Fibroblast of lung (primary cell): Measurements from ENCODE around the gene PHLDA1. TPM values are rescaled to one million over a fixed set of nuclear protein-coding genes. Genes with fewer than 3 reads are reported as not detected.

Experiments used
- DNase-seq, 2 donors: peaks; one replicate each; pipeline versions ENCODE4 v3.0.0 to v3.0.0-alpha.2; 2010; ENCODE audit warnings: low read depth in 2 of 2
- H2AFZ ChIP-seq: 2 replicates; pipeline ENCODE4 v1.5.1; 2012; ENCODE audit warnings: low read length, control low read depth, inconsistent platforms
- H3K27ac ChIP-seq: 2 replicates; pipeline ENCODE4 v1.5.1; 2011; ENCODE audit warnings: low read length, control low read depth; ENCODE audit not compliant: insufficient read depth
- H3K27me3 ChIP-seq: 2 replicates; pipeline ENCODE4 v1.5.1; 2011; ENCODE audit warnings: mild to moderate bottlenecking, low read length; ENCODE audit not compliant: control insufficient read depth, insufficient read depth
- H3K36me3 ChIP-seq: 2 replicates; pipeline ENCODE4 v1.5.1; 2011; ENCODE audit warnings: low read length; ENCODE audit not compliant: control insufficient read depth, insufficient read depth
- H3K4me1 ChIP-seq: 2 replicates; pipeline ENCODE4 v1.5.1; 2011; ENCODE audit warnings: low read length; ENCODE audit not compliant: control insufficient read depth, insufficient read depth; ENCODE audit errors: extremely low read depth
- H3K4me2 ChIP-seq: 2 replicates; pipeline ENCODE4 v1.5.1; 2011; ENCODE audit warnings: low read length, control low read depth; ENCODE audit not compliant: insufficient read depth; ENCODE audit errors: extremely low read depth
- H3K4me3 ChIP-seq, 4 experiments: fragments of 200-600 bp in 1 of 4; sonication (generic) in 1 of 4; replicated peaks in 1 of 4; 2 replicates each; pipeline ENCODE4 v1.5.1; 2011 to 2016; ENCODE audit warnings: low read length in 4 of 4, low read depth in 3 of 4, mild to moderate bottlenecking in 3 of 4, control low read depth in 2 of 4, inconsistent platforms in 1 of 4, mixed read lengths in 1 of 4; ENCODE audit not compliant: insufficient read depth in 1 of 4; ENCODE audit errors: control extremely low read depth in 1 of 4
- H3K79me2 ChIP-seq: 2 replicates; pipeline ENCODE4 v1.5.1; 2012; ENCODE audit warnings: mild to moderate bottlenecking, low read length, inconsistent platforms; ENCODE audit not compliant: control insufficient read depth, insufficient read depth
- H3K9ac ChIP-seq: 2 replicates; pipeline ENCODE4 v1.5.1; 2011; ENCODE audit warnings: mild to moderate bottlenecking, low read length, control low read depth; ENCODE audit not compliant: insufficient read depth
- H3K9me3 ChIP-seq: 2 replicates; pipeline ENCODE4 v1.5.1; 2012; ENCODE audit warnings: low read depth, low read length; ENCODE audit not compliant: control insufficient read depth, insufficient read depth
- H4K20me1 ChIP-seq: 2 replicates; pipeline ENCODE4 v1.5.1; 2011; ENCODE audit warnings: low read length; ENCODE audit not compliant: control insufficient read depth, insufficient read depth; ENCODE audit errors: extremely low read depth
- CTCF ChIP-seq, 2 donors: IDR thresholded peaks in 1 of 2; conservative IDR thresholded peaks in 1 of 2; 1 replicate in 1 of 2; 2 replicates in 1 of 2; pipeline ENCODE4 v1.5.1; 2011 to 2012; ENCODE audit warnings: low read length in 2 of 2, control low read depth in 1 of 2, inconsistent platforms in 1 of 2, low read depth in 1 of 2, mild to moderate bottlenecking in 1 of 2
- EZH2 ChIP-seq: IDR thresholded peaks from 2 replicates; pipeline ENCODE4 v1.5.1; 2012; ENCODE audit warnings: low read length, control low read depth, mild to moderate bottlenecking; ENCODE audit errors: missing control alignments
- polyA plus RNA-seq, 2 donors: library from polyadenylated mRNA; depleted of rRNA in 1 of 2; stranded (reverse) in 1 of 2; unstranded in 1 of 2; fragments of >200 nt; gene quantifications; 2 replicates each; pipeline ENCODE4 v1.2.1, GENCODE V29; 2011 to 2012; ENCODE audit warnings: missing spikeins in 1 of 2
- total RNA-seq: library from RNA; depleted of rRNA; stranded (reverse); fragments of >200 nt; gene quantifications from 2 replicates; pipeline ENCODE4 v1.2.1, GENCODE V29; 2014

The PHLDA1 gene
- total and polyA plus RNA-seq, 2 donors (not counting 1 experiment from before 2014, with no cell fraction given) = 48.1 to 252 TPM

DNA sequence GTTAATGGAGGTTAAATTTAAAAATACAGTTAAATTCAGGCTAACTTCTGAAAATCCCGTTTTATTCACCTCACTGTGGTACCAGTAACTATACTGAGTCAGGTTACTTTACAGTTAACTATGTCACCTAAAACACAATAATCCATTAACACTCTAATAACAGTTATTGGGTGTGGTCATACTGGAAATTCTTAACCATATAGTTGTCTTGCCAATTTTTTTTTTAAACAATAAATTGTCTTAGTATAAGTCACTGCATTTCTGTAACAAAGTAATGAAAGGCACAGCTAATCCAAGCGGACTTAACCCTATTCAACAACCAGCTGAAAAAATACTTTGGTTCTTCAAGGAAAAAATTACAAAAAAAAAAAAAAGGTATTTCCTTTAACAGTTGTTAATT, 16.2 kb upstream of the PHLDA1 start:
- Histone ChIP-seq H3K4me2 (no peak overlapping the region), H2AFZ (no peak overlapping the region), H3K4me3 (no peak overlapping the region), H3K27me3 (no peaks in the 10 kb centered on the region), H3K4me1 (no peaks in the 10 kb centered on the region), H4K20me1 (no peaks in the 10 kb centered on the region), H3K27ac (no peak overlapping the region), H3K9ac (no peak overlapping the region), H3K79me2 (no peaks in the 10 kb centered on the region), H3K9me3 (no peaks in the 10 kb centered on the region), H3K36me3 (peaks cover 16% of the 10 kb centered on the region)
- TF ChIP-seq EZH2 = no peak
- TF ChIP-seq CTCF (conservative IDR thresholded peaks at IDR 0.05 in 1 of 2, IDR thresholded peaks at IDR 0.05 in 1 of 2; ENCODE audit: low read depth in 1 of 2, low read length in 2 of 2) = no peak
- DNase-seq = peak in 1 of 2 donors; percentile 29

GRCh38 chr12:76047060-76047459, 15.5 kb upstream of the PHLDA1 start:
- Histone ChIP-seq H3K27me3 (no peaks in the 10 kb centered on the region), H3K27ac (no peak overlapping the region), H3K4me3 (no peak overlapping the region), H3K9ac (no peak overlapping the region), H3K4me2 (no peak overlapping the region), H4K20me1 (no peaks in the 10 kb centered on the region), H3K9me3 (no peaks in the 10 kb centered on the region), H3K36me3 (peaks cover 18% of the 10 kb centered on the region), H3K4me1 (no peaks in the 10 kb centered on the region), H3K79me2 (no peaks in the 10 kb centered on the region), H2AFZ (no peak overlapping the region)
- TF ChIP-seq EZH2 = no peak
- TF ChIP-seq CTCF (conservative IDR thresholded peaks at IDR 0.05 in 1 of 2, IDR thresholded peaks at IDR 0.05 in 1 of 2; ENCODE audit: low read depth in 1 of 2, low read length in 2 of 2) = no peak
- DNase-seq = no peak

DNA sequence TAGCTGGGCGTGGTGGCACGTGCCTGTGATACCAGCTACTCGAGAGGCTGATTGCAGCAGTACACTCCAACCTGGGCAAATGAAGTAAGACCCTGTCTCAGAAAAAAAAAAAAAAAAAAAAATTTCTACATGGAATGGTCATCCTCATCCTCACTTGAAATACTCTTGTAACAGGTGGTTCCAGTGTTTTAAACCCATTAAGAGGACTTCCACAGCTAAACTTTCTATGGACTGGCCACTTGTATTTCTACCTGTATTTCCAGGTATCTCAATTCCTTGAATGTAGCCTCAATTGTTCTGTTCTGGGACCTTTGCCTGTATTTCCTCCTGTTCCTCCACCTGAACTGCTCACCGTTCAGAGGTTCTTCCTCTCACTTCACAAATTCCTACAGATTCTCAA, 11.8 kb upstream of the PHLDA1 start:
- DNase-seq = no peak
- Histone ChIP-seq H3K79me2 (no peaks in the 10 kb centered on the region), H3K4me3 (no peak overlapping the region), H3K27ac (no peak overlapping the region), H3K9ac (no peak overlapping the region), H2AFZ (no peak overlapping the region), H3K9me3 (no peaks in the 10 kb centered on the region), H3K4me1 (peaks cover 2% of the 10 kb centered on the region), H4K20me1 (no peaks in the 10 kb centered on the region), H3K36me3 (peaks cover 9% of the 10 kb centered on the region), H3K4me2 (no peak overlapping the region), H3K27me3 (no peaks in the 10 kb centered on the region)
- no peak for TF ChIP-seq EZH2
- TF ChIP-seq CTCF (conservative IDR thresholded peaks at IDR 0.05 in 1 of 2, IDR thresholded peaks at IDR 0.05 in 1 of 2; ENCODE audit: low read depth in 1 of 2, low read length in 2 of 2) = no peak
